Stomach (tissue), 9 donors: ENCODE data around the gene LEKR1. TPM values are rescaled to one million over a fixed set of nuclear protein-coding genes. Genes with fewer than 3 reads are reported as not detected.

Experiments
- DNase-seq, 2 donors: peaks; one replicate each; pipeline versions ENCODE4 v3.0.0 to v3.0.0-alpha.2; 2013 to 2019
- H3K27ac ChIP-seq, 5 donors: fragments of 200-600 bp in 4 of 5; sonication (generic) in 4 of 5; one replicate each; pipeline ENCODE4 v1.5.1; 2013 to 2019; ENCODE audit warnings: mild to moderate bottlenecking in 1 of 5, moderate library complexity in 1 of 5
- H3K27me3 ChIP-seq, 3 donors: fragments of 200-600 bp; sonication (generic); one replicate each; pipeline ENCODE4 v1.5.1; 2017 to 2019; ENCODE audit warnings: mixed run types in 1 of 3
- H3K36me3 ChIP-seq, 4 donors: fragments of 200-600 bp; sonication (generic); 1 replicate in 3 of 4; 2 replicates in 1 of 4; pipeline ENCODE4 v1.5.1; 2016 to 2019
- H3K4me1 ChIP-seq, 4 donors: fragments of 200-600 bp; sonication (generic); one replicate each; pipeline ENCODE4 v1.5.1; 2016 to 2019
- H3K4me3 ChIP-seq, 4 donors: fragments of 200-600 bp; sonication (generic) in 3 of 4; one replicate each; pipeline ENCODE4 v1.5.1; 2016 to 2019; ENCODE audit warnings: mild to moderate bottlenecking in 1 of 4
- H3K9me3 ChIP-seq, 4 donors: fragments of 200-600 bp; sonication (generic); one replicate each; pipeline ENCODE4 v1.5.1; 2016 to 2019
- CTCF ChIP-seq, 7 experiments: fragments of 450-650 bp in 4 of 7; fragments of 200-600 bp in 3 of 7; sonication (generic) in 3 of 7; IDR thresholded peaks; one replicate each; pipeline ENCODE4 v1.5.1; 2016 to 2019; ENCODE audit warnings: antibody characterized with exemption in 7 of 7, control low read depth in 2 of 7, mild to moderate bottlenecking in 1 of 7
- EP300 ChIP-seq: sonication (generic); formaldehyde crosslinking; IDR thresholded peaks from one replicate; pipeline ENCODE4 v1.6.1; 2017; ENCODE audit warnings: antibody characterized with exemption
- POLR2A ChIP-seq, 4 donors: fragments of 450-650 bp; IDR thresholded peaks; one replicate each; pipeline ENCODE4 v1.6.1; 2016; ENCODE audit warnings: antibody characterized with exemption in 4 of 4, control low read depth in 2 of 4, mild to moderate bottlenecking in 1 of 4, moderate library complexity in 1 of 4
- POLR2AphosphoS5 ChIP-seq, 3 donors: sonication (generic); formaldehyde crosslinking; IDR thresholded peaks; one replicate each; pipeline ENCODE4 v1.6.1; 2016; ENCODE audit warnings: antibody characterized with exemption in 3 of 3
- WGBS, 5 donors: extraction: QIAGEN DNeasy Blood & Tissue Kit in 3 of 5; methylation state at CpG; one replicate each; pipeline versions ENCODE4 v1.1.5 to v1.1.7; 2013 to 2018; 5-methylcytosine and 5-hydroxymethylcytosine counted together
- intact Hi-C: fragments of 100-400 bp; cut with DNase I; formaldehyde crosslinking; loops from one replicate; pipeline ENCODE4 v1.15.1; 2023; ENCODE audit warnings: low total_unique reads
- polyA plus RNA-seq, 3 donors: library from polyadenylated mRNA; stranded (reverse); fragments of 200-250 nt; gene quantifications; one replicate each; pipeline ENCODE4 v1.2.3, GENCODE V29; 2013
- total RNA-seq, 5 donors: library from RNA; depleted of rRNA; stranded (reverse); fragments of >200 nt; gene quantifications; one replicate each; pipeline versions ENCODE4 v1.1.0 to v1.2.3, GENCODE V29; 2014 to 2016
- donor health status: healthy with polysubstance abuse.
- donor health status: Bipolar disorder and iron deficiency.
- donor health status: healthy.

LEKR1 gene
- total and polyA plus RNA-seq, 8 donors, result 0.31 to 2.6 (median 0.44) TPM; not detected in 3

GRCh38 chr3:156801746-156802145 lies 24.4 kb upstream of the LEKR1 start:
- 88 to 97% (median 95%) methylated on average over 2 of the region's 2 CpGs for WGBS, 5 donors
- DNase-seq, result no peak
- Histone ChIP-seq H3K4me1 (no peaks in the 10 kb centered on the region), H3K9me3 (peaks cover 0 to 10% (median 3%) of the 10 kb centered on the region in 4 donors), H3K27ac (no peak overlapping the region), H3K36me3 (no peaks in the 10 kb centered on the region), H3K27me3 (no peaks in the 10 kb centered on the region), H3K4me3 (no peak overlapping the region)
- no peak for TF ChIP-seq CTCF (IDR thresholded peaks at IDR 0.05)
- TF ChIP-seq EP300, result no peak
- TF ChIP-seq POLR2AphosphoS5 (IDR thresholded peaks at IDR 0.05), result no peak
- no peak for TF ChIP-seq POLR2A (IDR thresholded peaks at IDR 0.05)
- intact Hi-C loops, result no loop called here

- no peak for TF ChIP-seq EP300
- no peak for TF ChIP-seq CTCF (IDR thresholded peaks at IDR 0.05)
- no peak for TF ChIP-seq POLR2AphosphoS5 (IDR thresholded peaks at IDR 0.05)
- no peak for TF ChIP-seq POLR2A (IDR thresholded peaks at IDR 0.05)
- intact Hi-C loops, result no loop called here
- Histone ChIP-seq H3K27me3 (no peaks in the 10 kb centered on the region), H3K4me1 (no peaks in the 10 kb centered on the region), H3K27ac (no peak overlapping the region), H3K9me3 (peaks cover 0 to 10% (median 3%) of the 10 kb centered on the region in 4 donors), H3K36me3 (no peaks in the 10 kb centered on the region), H3K4me3 (no peak overlapping the region)
- no peak for DNase-seq
These were observed 23.1 kb upstream of the LEKR1 start for GRCh38 chr3:156802821-156803606.

DNA sequence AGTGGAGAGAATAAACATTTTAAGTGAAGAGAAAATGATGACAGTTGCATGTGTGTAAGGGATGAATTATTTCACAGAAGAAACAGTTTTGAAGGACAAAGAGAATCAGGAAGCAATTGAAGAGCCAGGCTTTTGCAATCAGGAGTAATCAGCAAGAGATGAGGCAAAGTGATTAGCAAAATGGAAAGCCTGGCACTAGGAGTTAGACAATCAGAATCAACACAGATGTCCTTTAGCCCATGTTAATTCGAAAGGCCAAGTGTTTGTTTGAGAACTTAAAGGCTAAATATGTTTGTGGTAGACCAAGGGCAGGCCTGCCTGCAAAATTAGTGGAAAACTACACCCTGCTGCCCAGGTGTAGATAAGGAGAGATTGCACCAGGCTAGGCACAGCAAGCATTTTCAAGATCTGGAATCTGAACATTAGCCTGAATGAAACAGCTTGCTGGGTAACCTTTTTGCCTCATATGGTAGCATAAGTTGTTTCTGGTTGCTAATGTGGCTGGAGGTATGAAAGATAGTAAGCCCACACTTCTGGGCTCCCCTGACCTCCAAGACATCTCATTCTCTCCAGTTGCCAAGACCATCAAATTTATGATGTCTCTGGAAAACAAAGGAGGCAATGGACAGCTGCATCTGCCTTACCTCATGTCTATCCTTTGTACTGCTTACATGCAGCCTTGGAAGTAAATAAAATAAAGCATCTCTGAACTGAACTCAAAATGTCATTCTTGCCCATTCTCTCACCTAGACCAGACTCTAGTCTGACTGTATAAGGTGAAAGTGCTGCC lies 22.0 kb upstream of the LEKR1 start:
- Histone ChIP-seq H3K27me3 (no peaks in the 10 kb centered on the region), H3K4me3 (no peak overlapping the region), H3K9me3 (peaks cover 0 to 10% (median 3%) of the 10 kb centered on the region in 4 donors), H3K36me3 (no peaks in the 10 kb centered on the region), H3K27ac (no peak overlapping the region), H3K4me1 (no peaks in the 10 kb centered on the region)
- WGBS, 5 donors, result 28 to 65% (median 38%) methylated on average over 1 of the region's 1 CpG
- intact Hi-C loops, result no loop called here
- no peak for DNase-seq
- TF ChIP-seq EP300 (no peak), POLR2A (IDR thresholded peaks at IDR 0.05) (no peak), CTCF (IDR thresholded peaks at IDR 0.05) (no peak), POLR2AphosphoS5 (IDR thresholded peaks at IDR 0.05) (no peak)

GRCh38 chr3:156806698-156807097 lies 19.5 kb upstream of the LEKR1 start:
- Histone ChIP-seq H3K27me3 (no peaks in the 10 kb centered on the region), H3K36me3 (no peaks in the 10 kb centered on the region), H3K4me3 (no peak overlapping the region), H3K9me3 (peaks cover 0 to 10% (median 3%) of the 10 kb centered on the region in 4 donors), H3K4me1 (no peaks in the 10 kb centered on the region), H3K27ac (no peak overlapping the region)
- no peak for DNase-seq
- intact Hi-C loops, result no loop called here
- TF ChIP-seq POLR2A (IDR thresholded peaks at IDR 0.05) (no peak), EP300 (no peak), POLR2AphosphoS5 (IDR thresholded peaks at IDR 0.05) (no peak), CTCF (IDR thresholded peaks at IDR 0.05) (no peak)
